GM20431 (cell line): ENCODE measurements around the gene TSHR.
"Not testable (repeated sequence)": the region's sequence is repeated elsewhere in the genome, so short reads cannot be mapped to it uniquely, and the experiment has no call there.

Experiments used
- in situ Hi-C: fragments of 300-500 bp; cut with MseI, MboI; formaldehyde crosslinking; loops from one replicate; pipeline ENCODE4 v1.15.0; 2020; ENCODE audit warnings: low sequenced_read_pairs; ENCODE audit not compliant: unreplicated experiment

Gene TSHR

GRCh38 chr14:81051547-81051946 is 96.1 kb downstream of the TSHR start:
- in situ Hi-C loops = no loop called here

DNA sequence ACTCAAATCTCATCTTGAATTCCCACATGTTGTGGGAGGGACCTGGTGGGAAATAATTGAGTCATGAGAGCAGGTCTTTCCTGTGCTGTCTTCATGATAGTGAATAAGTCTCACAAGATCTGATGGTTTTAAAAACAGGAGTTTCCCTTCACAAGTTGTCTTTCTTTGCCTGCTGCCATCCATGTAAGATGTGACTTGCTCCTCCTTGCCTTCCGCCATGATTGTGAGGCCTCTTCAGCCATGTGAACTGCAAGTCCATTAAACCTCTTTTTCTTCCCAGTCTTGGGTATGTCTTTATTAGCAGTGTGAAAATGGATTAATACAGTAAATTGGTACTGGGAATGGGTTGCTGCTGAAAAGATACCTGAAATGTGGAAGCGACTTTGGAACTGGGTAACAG is 98.6 kb downstream of the TSHR start:
- in situ Hi-C loops = not testable (repeated sequence)

DNA sequence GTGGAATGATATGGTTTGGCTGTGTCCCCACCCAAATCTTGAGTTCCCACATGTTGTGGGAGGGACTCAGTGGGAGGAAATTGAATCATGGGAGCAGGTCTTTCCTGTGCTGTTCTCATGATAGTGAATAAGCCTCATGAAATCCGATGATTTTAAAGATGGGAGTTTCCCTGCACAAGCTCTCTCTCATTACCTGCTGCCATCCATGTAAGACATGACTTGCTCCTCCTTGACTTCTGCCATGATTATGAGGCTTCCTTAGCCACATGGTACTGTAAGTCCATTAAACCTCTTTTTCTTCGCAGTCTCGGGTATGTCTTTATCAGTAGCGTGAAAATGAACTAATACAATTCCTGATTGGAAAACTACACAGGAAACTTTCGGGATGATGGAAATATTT is 100.5 kb downstream of the TSHR start:
- in situ Hi-C loops = no loop called here

- in situ Hi-C loops = no loop called here
Measured at GRCh38 chr14:81062380-81062779, 107.0 kb downstream of the TSHR start.

GRCh38 chr14:81062816-81063215 is 107.4 kb downstream of the TSHR start:
- in situ Hi-C loops = no loop called here

- in situ Hi-C loops = no loop called here
Measured at GRCh38 chr14:81066672-81067071, 111.3 kb downstream of the TSHR start.

- in situ Hi-C loops = no loop called here
Measured at GRCh38 chr14:81067156-81067555, 111.7 kb downstream of the TSHR start.

- in situ Hi-C loops = no loop called here
Measured at GRCh38 chr14:81068176-81068782, 112.9 kb downstream of the TSHR start.

- in situ Hi-C loops = no loop called here
Measured at GRCh38 chr14:81070511-81070910, 115.1 kb downstream of the TSHR start.

DNA sequence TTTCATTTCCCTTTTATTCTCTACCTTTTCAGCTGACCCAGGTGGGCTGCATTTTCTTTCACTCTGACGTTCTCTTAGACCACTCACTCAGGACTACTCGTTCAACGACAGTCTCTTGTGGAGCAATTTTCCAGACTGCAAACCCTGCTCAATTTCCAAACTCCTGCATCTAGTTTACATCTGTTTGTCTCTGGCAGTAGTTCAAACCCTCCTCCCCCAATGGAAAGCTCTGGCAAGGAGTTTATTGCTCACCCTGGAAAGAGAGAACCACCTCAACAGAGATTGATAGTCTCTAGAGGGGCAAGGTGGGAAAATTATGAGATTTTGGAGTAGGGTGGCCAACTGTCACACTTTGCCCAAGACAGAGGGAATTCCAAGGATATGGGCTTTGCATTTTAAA is 130.2 kb downstream of the TSHR start:
- in situ Hi-C loops = no loop called here

- in situ Hi-C loops = no loop called here
Measured at GRCh38 chr14:81087230-81087629, 131.8 kb downstream of the TSHR start.

DNA sequence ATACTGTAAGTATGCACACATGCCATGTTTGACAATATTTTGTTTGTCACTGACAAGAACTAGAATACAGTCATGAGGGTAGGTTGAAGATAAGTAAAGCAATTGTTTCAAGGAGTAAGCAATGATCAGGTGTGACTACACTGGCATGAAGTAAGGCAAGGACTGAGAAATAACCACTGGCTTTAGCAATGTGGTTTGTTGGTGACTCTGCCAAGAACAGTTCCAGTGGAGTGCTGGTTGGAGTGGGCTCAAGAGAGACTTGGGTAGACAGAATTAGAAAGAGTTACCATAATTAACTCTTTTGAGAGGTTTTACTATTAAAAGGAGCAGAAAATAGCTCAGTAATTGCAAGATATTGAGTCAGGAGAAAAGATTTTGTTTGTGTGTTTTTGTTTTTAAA is 135.7 kb downstream of the TSHR start:
- in situ Hi-C loops = no loop called here

- in situ Hi-C loops = no loop called here
Measured at GRCh38 chr14:81091660-81092059, 136.2 kb downstream of the TSHR start.

DNA sequence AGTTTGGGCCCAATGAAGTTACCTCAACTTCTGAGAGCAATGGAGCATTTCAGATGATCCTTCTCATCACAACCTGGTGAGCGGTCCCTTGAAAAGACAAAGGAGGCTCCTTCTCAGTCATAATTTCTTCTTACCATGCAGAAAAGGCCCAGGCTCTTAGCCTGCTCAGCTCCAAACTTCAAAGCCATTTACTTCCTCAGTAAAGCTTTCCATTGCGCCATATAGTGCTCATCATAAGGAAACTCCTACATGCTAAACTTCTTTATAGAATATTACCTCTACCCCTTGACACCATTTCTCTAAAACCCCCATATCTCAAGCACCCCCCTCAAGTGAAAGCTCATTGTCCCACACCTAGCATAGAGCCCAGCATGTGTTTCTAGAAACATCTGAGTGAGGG is 138.2 kb downstream of the TSHR start:
- in situ Hi-C loops = no loop called here

- in situ Hi-C loops = no loop called here
Measured at GRCh38 chr14:81095539-81095938, 140.1 kb downstream of the TSHR start.

DNA sequence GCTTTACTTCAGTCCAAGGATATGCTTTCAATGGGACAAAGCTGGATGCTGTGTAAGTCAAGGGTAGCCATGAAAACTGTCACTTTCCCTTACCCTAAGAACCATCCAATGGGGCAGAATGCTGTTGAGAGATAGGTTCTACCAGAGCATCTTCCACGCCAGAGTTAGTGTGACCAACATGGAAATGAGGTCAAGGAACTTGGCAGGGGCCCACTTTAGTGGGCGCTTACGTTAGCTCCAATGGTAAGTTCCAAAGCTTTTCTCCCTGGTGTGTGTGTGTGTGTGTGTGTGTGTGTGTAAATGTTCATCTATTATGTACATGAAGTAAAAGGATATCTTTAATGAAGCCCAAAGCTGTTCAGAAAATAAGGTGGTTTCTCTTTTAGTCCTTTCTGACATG is 141.2 kb downstream of the TSHR start:
- in situ Hi-C loops = no loop called here

DNA sequence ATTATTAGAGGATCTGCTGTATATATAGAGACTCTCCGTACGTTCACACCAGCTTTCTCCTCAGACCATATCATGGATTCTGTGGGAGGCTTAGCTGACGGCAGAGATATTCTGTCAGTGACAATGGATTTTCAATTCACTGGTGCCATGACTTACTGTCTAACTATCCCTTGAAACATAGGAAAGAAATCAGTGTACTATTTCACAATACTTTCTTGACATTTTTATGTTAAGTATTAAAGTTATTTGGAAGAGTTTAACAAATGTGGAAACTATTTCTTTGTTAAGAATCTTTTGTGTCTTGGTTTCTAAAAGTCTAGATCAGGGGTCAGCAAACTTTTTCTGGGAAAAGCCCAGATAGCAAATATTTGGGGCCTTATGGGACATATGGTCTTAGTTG is 146.8 kb downstream of the TSHR start:
- in situ Hi-C loops = no loop called here

GRCh38 chr14:81103443-81103842 is 148.0 kb downstream of the TSHR start:
- in situ Hi-C loops = no loop called here

GRCh38 chr14:81105378-81105777 is 150.0 kb downstream of the TSHR start:
- in situ Hi-C loops = no loop called here

GRCh38 chr14:81105961-81106360 is 150.5 kb downstream of the TSHR start:
- in situ Hi-C loops = no loop called here

DNA sequence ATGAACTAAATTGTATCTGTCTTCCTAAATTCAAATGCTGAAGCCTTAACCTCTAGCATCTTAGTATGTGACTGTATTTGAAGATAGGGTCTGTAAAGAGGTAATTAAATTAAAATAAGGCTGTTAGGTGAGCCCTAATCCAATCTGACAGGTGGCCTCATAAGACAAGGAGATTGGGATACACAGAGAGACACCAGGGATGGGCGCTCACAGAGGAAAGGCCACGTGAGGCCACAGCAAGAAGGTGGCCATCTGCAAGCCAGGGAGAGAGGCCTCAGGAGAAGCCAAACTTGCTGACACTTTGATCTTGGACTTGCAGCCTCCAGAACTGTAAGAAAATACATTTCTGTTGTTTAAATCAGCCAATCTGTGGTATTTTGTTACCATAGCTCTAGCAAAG is 154.8 kb downstream of the TSHR start:
- in situ Hi-C loops = no loop called here

DNA sequence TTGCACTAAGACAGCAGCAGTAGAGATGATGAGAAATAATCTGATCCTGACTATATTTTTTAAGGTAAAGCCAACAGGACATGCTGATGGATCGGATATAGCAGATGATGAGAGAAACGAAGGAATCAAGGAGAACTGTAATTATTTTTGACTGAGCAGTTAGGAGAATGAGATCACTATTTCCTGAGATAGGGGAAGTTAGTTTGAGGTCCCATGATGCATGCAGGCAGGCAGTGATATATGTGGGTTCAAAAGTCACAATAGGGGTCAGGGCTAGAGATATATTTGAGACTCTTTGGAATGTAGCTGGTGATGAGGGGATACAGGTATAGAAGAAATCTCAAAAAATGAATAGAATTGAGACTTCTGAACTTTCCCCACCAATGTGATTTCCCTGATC is 157.8 kb downstream of the TSHR start:
- in situ Hi-C loops = no loop called here
